OCI-LY7 (cell line): ENCODE data around the gene MICALL2. TPM values are rescaled to one million over a fixed set of nuclear protein-coding genes. Genes with fewer than 3 reads are reported as not detected.

Source experiments
- BruUV-seq: library from RNA; stranded (reverse); fragments of 400-500 nt; replicated peaks from 2 replicates; lab custom pipeline; 2021; lab: Mats Ljungman, UMichigan
- CTCF ChIA-PET: fragments of 300-600 bp; sonication (Branson Sonifier 250); formaldehyde crosslinking; loops from one replicate; lab custom pipeline; 2022; ENCODE audit warnings: antibody characterized with exemption; ENCODE audit not compliant: unreplicated experiment; lab: Charles Lee
- POLR2A ChIA-PET: fragments of 300-600 bp; sonication (Branson Sonifier 250); formaldehyde crosslinking; loops from one replicate; lab custom pipeline; 2022; ENCODE audit warnings: antibody characterized with exemption; lab: Charles Lee
- DNase-seq: peaks from one replicate; pipeline ENCODE4 v3.0.0-alpha.2; 2015; ENCODE audit warnings: low spot score
- H2AFZ ChIP-seq: fragments of 200-600 bp; sonication (generic), shearing (Covaris generic); 2 replicates; pipeline ENCODE4 v1.6.1; 2014; ENCODE audit warnings: mild to moderate bottlenecking, antibody characterized with exemption, low read length, moderate library complexity
- H3K27ac ChIP-seq: fragments of 200-600 bp; sonication (generic); 2 replicates; pipeline ENCODE4 v1.5.1; 2014; ENCODE audit warnings: mixed run types, low read depth, mild to moderate bottlenecking, moderate library complexity, low read length, inconsistent platforms; ENCODE audit not compliant: poor library complexity, severe bottlenecking
- H3K36me3 ChIP-seq: fragments of 200-600 bp; sonication (generic); 2 replicates; pipeline ENCODE4 v1.6.1; 2014; ENCODE audit warnings: mild to moderate bottlenecking, antibody characterized with exemption, low read length, moderate library complexity, mixed read lengths; ENCODE audit not compliant: insufficient read depth
- H3K4me1 ChIP-seq: fragments of 200-600 bp; sonication (generic); 2 replicates; pipeline ENCODE4 v1.5.1; 2014; ENCODE audit warnings: mild to moderate bottlenecking, low read length; ENCODE audit not compliant: insufficient read depth, poor library complexity, severe bottlenecking
- H3K4me2 ChIP-seq: fragments of 200-600 bp; sonication (generic); 2 replicates; pipeline ENCODE4 v1.6.1; 2014; ENCODE audit warnings: mild to moderate bottlenecking, low read length
- H3K4me3 ChIP-seq: fragments of 200-600 bp; sonication (generic); 2 replicates; pipeline ENCODE4 v1.5.1; 2014; ENCODE audit warnings: mild to moderate bottlenecking, low read depth, low read length; ENCODE audit not compliant: poor library complexity, severe bottlenecking
- H3K79me2 ChIP-seq: fragments of 200-600 bp; sonication (generic); 2 replicates; pipeline ENCODE4 v1.6.1; 2016; ENCODE audit warnings: low read depth, mild to moderate bottlenecking, low read length, moderate library complexity, mixed read lengths; ENCODE audit not compliant: insufficient read depth
- H3K9me2 ChIP-seq: fragments of 200-600 bp; sonication (generic); 2 replicates; pipeline ENCODE4 v1.6.1; 2016; ENCODE audit warnings: mild to moderate bottlenecking, low read length, mixed read lengths; ENCODE audit not compliant: insufficient read depth
- H3K9me3 ChIP-seq: fragments of 200-600 bp; sonication (generic); 2 replicates; pipeline ENCODE4 v1.6.1; 2014; ENCODE audit warnings: mild to moderate bottlenecking, mixed run types, low read length, mixed read lengths
- H4K20me1 ChIP-seq: fragments of 200-600 bp; sonication (generic); 2 replicates; pipeline ENCODE4 v1.6.1; 2014; ENCODE audit warnings: mild to moderate bottlenecking, antibody characterized with exemption, low read length, moderate library complexity, mixed read lengths; ENCODE audit not compliant: insufficient read depth
- CTCF ChIP-seq: fragments of 200-600 bp; sonication (generic); conservative IDR thresholded peaks from 2 replicates; pipeline ENCODE4 v1.5.1; 2014; ENCODE audit warnings: mild to moderate bottlenecking, antibody characterized with exemption, low read length, moderate library complexity, mixed read lengths
- EZH2phosphoT487 ChIP-seq: fragments of 200-600 bp; sonication (generic); IDR thresholded peaks from 2 replicates; pipeline ENCODE4 v1.6.1; 2018; ENCODE audit warnings: low read depth, borderline replicate concordance, mild to moderate bottlenecking, mixed run types, antibody characterized with exemption, low read length, moderate library complexity, mixed read lengths
- intact Hi-C: fragments of 100-400 bp; cut with micrococcal nuclease; formaldehyde crosslinking; loops from one replicate; pipeline ENCODE4 v1.10.0; 2022; ENCODE audit not compliant: unreplicated experiment
- total RNA-seq, 2 experiments: library from RNA; depleted of rRNA in 1 of 2; stranded (reverse); fragments of >200 nt in 1 of 2; shearing (Covaris generic) in 1 of 2; gene quantifications; 2 replicates each; pipeline ENCODE4 v1.2.3, GENCODE V29; 2014 to 2022

MICALL2 gene
- total RNA-seq, 2 experiments from 2014 or later: 1.4 to 4.5 TPM

- DNase-seq: no peak
- H3K4me2 ChIP-seq: no peak overlapping the region
- TF ChIP-seq EZH2phosphoT487 (no peak), CTCF (no peak)
- H4K20me1 ChIP-seq: no peaks in the 10 kb centered on the region
- peaks cover 82% of the 10 kb centered on the region for H3K36me3 ChIP-seq
- H3K4me1 ChIP-seq: no peaks in the 10 kb centered on the region
- no peaks in the 10 kb centered on the region for H3K9me3 ChIP-seq
- H3K9me2 ChIP-seq: no peaks in the 10 kb centered on the region
- intact Hi-C loops: no loop called here
- ChIA-PET POLR2A (no interaction called here), CTCF (no interaction called here)
- no peak overlapping the region for H2AFZ ChIP-seq
- no peaks in the 10 kb centered on the region; the same call in 1 of the 2 replicates for H3K79me2 ChIP-seq
- no peak overlapping the region for H3K27ac ChIP-seq
- no peak overlapping the region for H3K4me3 ChIP-seq
- BruUV-seq: no TSS peak
Observed at GRCh38 chr7:1496531-1497292, 37.4 kb upstream of the MICALL2 start.

- no peaks in the 10 kb centered on the region for H3K9me3 ChIP-seq
- no peak for DNase-seq
- H3K4me2 ChIP-seq: no peak overlapping the region
- ChIA-PET CTCF (no interaction called here), POLR2A (no interaction called here)
- no peak for TF ChIP-seq CTCF
- TF ChIP-seq EZH2phosphoT487: no peak
- H3K9me2 ChIP-seq: no peaks in the 10 kb centered on the region
- intact Hi-C loops: no loop called here
- no peak overlapping the region for H2AFZ ChIP-seq
- no peak overlapping the region for H3K27ac ChIP-seq
- H3K4me3 ChIP-seq: no peak overlapping the region
- peaks cover 82% of the 10 kb centered on the region for H3K36me3 ChIP-seq
- H3K79me2 ChIP-seq: no peaks in the 10 kb centered on the region
- no peaks in the 10 kb centered on the region for H4K20me1 ChIP-seq
- no peaks in the 10 kb centered on the region for H3K4me1 ChIP-seq
- no TSS peak for BruUV-seq
Observed at GRCh38 chr7:1495564-1496242, 36.4 kb upstream of the MICALL2 start.
